GM13977 (cell line): ENCODE measurements around the gene MFNG.

Source experiments
- DNase-seq: peaks from one replicate; pipeline ENCODE4 v3.0.0; 2012; ENCODE audit warnings: low spot score
- in situ Hi-C: fragments of 300-500 bp; cut with MboI; formaldehyde crosslinking; loops from one replicate; pipeline ENCODE4 v1.12.0; 2022; ENCODE audit warnings: low sequenced_read_pairs, low pct_unique_long_range_greater_than_20kb, mixed read lengths, inconsistent platforms; ENCODE audit not compliant: unreplicated experiment
- TF ChIP-seq, protein P1 (sequence below): IDR thresholded peaks from 2 replicates; pipeline ENCODE4 v1.5.1; 2012; ENCODE audit warnings: mild to moderate bottlenecking, control low read depth; ENCODE audit not compliant: insufficient read depth; ENCODE audit errors: extremely low read depth, missing control alignments

Gene MFNG

DNA sequence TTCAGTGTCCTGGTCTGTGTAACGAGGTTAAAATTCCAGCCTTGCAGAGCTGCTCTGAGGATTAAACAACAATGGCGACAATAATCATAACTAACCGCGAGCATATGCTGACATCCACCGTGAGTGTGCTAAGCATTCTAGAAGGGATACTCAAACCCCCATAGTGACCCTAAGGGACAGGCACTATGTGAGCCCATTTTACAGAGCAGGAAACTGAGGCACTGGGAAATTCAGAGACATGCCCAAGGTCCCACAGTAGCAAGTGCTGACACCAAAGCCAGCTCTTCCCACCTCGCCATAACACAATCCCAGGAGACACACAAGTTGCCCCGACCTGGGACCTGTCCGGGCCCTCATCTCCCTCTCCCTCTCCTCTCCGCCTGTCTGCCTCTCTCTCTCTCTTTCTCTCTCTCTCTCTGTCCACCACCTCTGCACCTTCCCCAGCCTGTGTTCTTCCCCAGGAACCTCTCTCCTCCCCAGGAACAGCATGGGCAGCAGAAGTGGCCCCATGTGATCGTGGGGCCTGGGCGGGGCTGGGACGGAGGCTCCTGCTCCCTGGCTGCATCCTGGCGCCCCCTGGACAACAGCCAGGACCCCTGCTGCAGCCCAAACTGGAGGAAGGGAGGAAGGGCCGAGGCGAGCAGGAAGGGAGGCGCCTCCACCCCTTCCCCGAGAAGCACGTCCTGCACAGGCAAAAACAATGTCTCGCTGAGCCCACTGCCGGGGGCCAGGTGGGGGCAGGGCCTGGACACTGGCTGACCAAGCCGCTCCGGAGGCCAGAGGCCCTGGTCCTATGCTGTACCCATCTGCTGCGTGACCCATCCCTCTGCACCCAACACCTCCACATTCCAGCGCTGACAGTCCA lies 14.8 kb upstream of the MFNG start:
- DNase-seq, result no peak
- TF ChIP-seq, protein P1, sequence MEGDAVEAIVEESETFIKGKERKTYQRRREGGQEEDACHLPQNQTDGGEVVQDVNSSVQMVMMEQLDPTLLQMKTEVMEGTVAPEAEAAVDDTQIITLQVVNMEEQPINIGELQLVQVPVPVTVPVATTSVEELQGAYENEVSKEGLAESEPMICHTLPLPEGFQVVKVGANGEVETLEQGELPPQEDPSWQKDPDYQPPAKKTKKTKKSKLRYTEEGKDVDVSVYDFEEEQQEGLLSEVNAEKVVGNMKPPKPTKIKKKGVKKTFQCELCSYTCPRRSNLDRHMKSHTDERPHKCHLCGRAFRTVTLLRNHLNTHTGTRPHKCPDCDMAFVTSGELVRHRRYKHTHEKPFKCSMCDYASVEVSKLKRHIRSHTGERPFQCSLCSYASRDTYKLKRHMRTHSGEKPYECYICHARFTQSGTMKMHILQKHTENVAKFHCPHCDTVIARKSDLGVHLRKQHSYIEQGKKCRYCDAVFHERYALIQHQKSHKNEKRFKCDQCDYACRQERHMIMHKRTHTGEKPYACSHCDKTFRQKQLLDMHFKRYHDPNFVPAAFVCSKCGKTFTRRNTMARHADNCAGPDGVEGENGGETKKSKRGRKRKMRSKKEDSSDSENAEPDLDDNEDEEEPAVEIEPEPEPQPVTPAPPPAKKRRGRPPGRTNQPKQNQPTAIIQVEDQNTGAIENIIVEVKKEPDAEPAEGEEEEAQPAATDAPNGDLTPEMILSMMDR, result no peak
- in situ Hi-C loops, result no loop called here

DNA sequence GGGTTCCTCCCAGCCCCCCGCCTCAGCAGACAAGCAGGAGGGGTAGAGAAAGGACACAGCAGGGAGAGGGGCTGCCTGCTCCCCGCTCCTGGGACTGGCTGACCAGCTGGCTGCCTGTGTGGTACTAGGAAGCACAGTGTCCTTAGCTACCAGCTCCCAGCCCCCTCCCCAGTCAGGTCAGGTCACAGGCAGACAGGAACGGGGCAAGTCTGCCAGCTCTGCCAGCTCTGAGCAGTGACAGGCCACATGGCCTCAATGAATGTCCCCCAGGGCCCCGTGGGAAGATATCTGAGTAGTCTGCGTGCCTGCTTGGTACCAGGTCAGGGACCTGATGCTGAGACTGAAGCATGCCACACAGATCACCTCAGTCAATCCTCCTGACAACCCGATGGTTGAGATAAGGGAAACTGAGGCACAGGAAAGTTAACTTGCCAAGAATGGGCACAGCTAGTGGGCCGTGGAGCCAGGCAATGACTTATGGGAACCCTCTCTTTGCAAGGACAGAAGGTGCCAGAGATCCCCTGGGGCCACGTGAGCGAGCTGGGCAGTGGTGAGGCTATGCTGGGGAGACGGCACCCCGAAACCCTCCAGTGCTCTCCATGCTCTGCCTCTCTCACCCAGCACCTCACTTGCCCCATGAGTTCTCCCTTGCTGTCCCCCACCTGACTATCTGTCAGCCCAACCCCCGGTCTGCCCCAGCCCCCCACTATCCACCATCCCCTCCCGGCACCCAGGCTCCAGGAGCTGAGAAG lies 13.8 kb upstream of the MFNG start:
- DNase-seq, result no peak
- in situ Hi-C loops, result no loop called here
- TF ChIP-seq, protein P1, result no peak

DNA sequence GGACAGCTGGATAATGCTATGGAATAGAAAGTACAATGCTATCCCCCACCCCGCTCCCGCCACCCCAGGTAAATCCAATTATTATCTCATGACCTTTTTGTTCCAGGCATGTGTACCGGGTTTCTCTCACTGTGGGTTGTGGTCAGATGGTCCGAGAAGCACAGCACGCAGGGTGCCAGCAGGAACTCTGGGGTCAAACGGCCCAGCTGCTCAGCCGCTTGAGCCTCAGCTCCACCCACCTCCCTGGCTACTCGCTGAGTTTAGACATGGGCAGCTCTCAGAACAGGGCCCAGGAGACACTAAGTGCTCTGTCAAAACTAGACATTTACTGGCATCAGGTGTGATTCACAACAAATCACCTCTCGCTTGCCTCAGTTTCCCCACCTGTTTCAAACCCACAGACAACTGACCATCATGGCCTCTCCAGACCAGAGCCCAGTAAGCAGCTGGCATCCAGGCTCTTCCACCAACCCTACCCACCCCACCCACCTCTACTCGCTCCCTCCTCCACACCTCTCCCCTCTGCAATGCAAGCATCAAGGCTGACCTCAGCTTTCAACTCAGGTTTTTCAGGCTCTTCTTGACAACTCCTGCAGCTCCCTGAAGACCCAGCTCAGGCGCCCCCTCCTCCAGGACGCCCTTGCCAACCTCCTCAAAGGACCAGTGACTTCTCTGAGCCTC lies 13.0 kb upstream of the MFNG start:
- TF ChIP-seq, protein P1, result no peak
- DNase-seq, result no peak
- in situ Hi-C loops, result no loop called here

DNA sequence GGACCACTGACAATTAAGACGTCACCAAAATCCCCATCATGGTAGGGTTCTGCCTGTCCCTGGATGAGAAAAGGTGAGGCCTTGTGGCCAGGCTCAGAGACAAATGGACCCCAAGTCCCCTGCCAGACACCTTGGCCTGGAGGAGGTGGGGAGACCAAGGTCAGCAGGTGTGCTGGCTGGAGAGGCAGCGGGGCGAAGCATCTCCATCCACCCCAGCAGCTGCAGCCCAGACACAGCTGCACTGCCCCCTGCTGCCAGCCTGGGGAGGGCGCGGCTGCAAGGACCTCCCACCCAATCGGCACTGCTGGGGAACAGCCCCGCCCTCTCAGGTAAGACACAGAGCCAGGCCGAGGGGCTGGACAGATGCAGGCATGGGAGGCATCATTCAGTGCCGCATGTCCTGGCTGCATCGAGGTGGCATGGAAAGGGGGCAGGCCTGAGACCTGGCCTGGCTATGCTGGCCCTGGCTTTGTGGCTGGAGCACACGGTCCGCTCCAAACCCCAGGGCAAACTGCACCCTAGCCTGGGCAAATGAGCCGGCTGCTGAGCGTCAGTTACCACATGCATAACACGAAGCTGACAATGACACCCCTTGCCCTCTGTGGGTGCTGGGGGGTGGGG lies 12.2 kb upstream of the MFNG start:
- DNase-seq, result peak; percentile 89
- TF ChIP-seq, protein P1, result peak; percentile 84
- in situ Hi-C loops, result no loop called here

DNA sequence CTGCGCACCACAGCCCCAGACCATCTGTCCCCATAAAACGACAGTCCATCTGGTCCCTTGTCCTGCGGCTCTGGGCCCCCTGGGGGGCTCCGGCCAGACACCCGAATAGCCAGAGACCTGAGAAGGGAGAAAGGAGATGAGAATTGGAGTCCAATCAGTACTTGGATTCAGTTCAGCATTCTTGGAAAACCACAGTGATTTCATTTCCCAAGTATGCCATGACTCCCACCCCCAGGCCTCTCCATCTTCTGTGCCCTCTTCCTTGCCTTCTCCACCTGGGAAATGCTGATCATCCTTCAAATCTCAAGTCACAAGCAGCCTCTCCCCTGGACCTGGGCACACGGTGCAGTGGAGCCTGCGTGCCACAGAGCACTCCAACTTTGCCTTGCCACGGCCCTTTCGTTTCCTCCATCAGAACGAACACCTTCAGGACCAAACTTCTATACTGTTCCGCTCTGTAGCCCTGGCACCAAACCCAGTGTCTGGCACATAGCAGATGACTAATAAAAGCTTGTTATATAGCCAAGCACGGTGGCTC lies 10.9 kb upstream of the MFNG start:
- in situ Hi-C loops, result no loop called here
- DNase-seq, result no peak
- TF ChIP-seq, protein P1, result no peak

DNA sequence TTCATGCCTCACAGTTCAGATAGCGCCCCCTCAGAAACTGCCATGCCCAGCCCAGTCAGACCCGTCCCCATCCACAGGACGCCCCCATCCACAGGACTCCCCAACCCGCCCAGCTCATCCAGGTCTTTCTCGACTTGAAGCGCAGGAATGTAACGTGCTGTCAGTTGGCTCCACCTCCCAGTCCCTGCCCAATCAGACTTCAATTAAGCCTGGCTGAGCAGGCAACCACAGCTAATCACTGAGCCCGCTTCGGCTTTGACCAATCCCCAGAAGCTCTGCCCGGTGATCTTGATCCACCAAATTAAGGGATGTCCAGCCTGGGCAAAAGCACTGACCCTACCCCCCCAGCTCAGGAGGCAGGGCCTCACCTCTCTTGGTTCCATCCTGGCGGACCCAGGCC lies 10.5 kb upstream of the MFNG start:
- TF ChIP-seq, protein P1, result no peak
- no peak for DNase-seq

More for the DNA sequence above, 10.5 kb upstream of the MFNG start:
- in situ Hi-C loops, result no loop called here
